ENCODE measurements around the gene ABTB2. TPM values are rescaled to one million over a fixed set of nuclear protein-coding genes. Genes with fewer than 3 reads are reported as not detected.
"Not testable (repeated sequence)": the region's sequence is repeated elsewhere in the genome, so short reads cannot be mapped to it uniquely, and the experiment has no call there.

The ABTB2 gene
- total RNA-seq = under 1 TPM; 0.91 to 0.97 TPM

- POLR2A ChIA-PET = interaction anchor here (0.8 to 3.0 kb wide), 8 partner anchors 13 to 185 kb away, joined by 3 to 28 read pairs (median 4); partner anchors contain the start of gene CAT
- H3K27me3 Mint-ChIP-seq = peaks cover 53% of the 10 kb centered on the region
- ATAC-seq (ENCODE audit: low read depth) = peak; percentile 93
- no peaks in the 10 kb centered on the region for H3K9me3 Mint-ChIP-seq
- peaks cover 18% of the 10 kb centered on the region for H3K4me1 Mint-ChIP-seq
- H3K36me3 Mint-ChIP-seq = no peaks in the 10 kb centered on the region
- peak within 1 kb of the TSS; percentile 88 for H3K4me3 Mint-ChIP-seq
- DNase-seq = peak; percentile 98
- peak within 1 kb of the TSS; percentile 84 for H3K27ac Mint-ChIP-seq
These were observed at the start of gene ABTB2 for GRCh38 chr11:34357701-34358257. TSS of gene ABTB2 (minus strand) at chr11:34358010.

- peaks cover 37% of the 10 kb centered on the region for H3K27me3 Mint-ChIP-seq
- ATAC-seq (ENCODE audit: low read depth) = no peak
- H3K9me3 Mint-ChIP-seq = peaks cover 1% of the 10 kb centered on the region
- H3K36me3 Mint-ChIP-seq = no peaks in the 10 kb centered on the region
- no peak for DNase-seq
- H3K27ac Mint-ChIP-seq = no peak overlapping the region
- POLR2A ChIA-PET = no interaction called here
- no peak overlapping the region for H3K4me3 Mint-ChIP-seq
- H3K4me1 Mint-ChIP-seq = no peaks in the 10 kb centered on the region
These were observed 49.5 kb upstream of the ABTB2 start for GRCh38 chr11:34407121-34407813.

- Mint-ChIP-seq H3K27ac (no peak overlapping the region), H3K4me1 (no peaks in the 10 kb centered on the region), H3K4me3 (no peak overlapping the region), H3K36me3 (no peaks in the 10 kb centered on the region), H3K27me3 (peaks cover 37% of the 10 kb centered on the region), H3K9me3 (peaks cover 1% of the 10 kb centered on the region)
- DNase-seq (no peak), ATAC-seq (ENCODE audit: low read depth) (no peak)
- POLR2A ChIA-PET = no interaction called here
These were observed 48.6 kb upstream of the ABTB2 start for GRCh38 chr11:34406413-34406812.

- Mint-ChIP-seq H3K9me3 (peaks cover 1% of the 10 kb centered on the region), H3K4me3 (no peak overlapping the region), H3K4me1 (no peaks in the 10 kb centered on the region), H3K36me3 (no peaks in the 10 kb centered on the region), H3K27me3 (peaks cover 39% of the 10 kb centered on the region), H3K27ac (no peak overlapping the region)
- DNase-seq (no peak), ATAC-seq (ENCODE audit: low read depth) (no peak)
- POLR2A ChIA-PET = no interaction called here
These were observed 47.5 kb upstream of the ABTB2 start for GRCh38 chr11:34405079-34405858.

GRCh38 chr11:34404280-34404679 is 46.5 kb upstream of the ABTB2 start:
- Mint-ChIP-seq H3K27me3 (peaks cover 36% of the 10 kb centered on the region), H3K36me3 (no peaks in the 10 kb centered on the region), H3K9me3 (peaks cover 1% of the 10 kb centered on the region), H3K27ac (no peak overlapping the region), H3K4me1 (no peaks in the 10 kb centered on the region), H3K4me3 (no peak overlapping the region)
- DNase-seq = no peak
- POLR2A ChIA-PET = no interaction called here
- no peak for ATAC-seq (ENCODE audit: low read depth)

GRCh38 chr11:34403431-34403830 is 45.6 kb upstream of the ABTB2 start:
- H3K27ac Mint-ChIP-seq = no peak overlapping the region
- H3K36me3 Mint-ChIP-seq = no peaks in the 10 kb centered on the region
- ATAC-seq (ENCODE audit: low read depth) (no peak), DNase-seq (no peak)
- POLR2A ChIA-PET = no interaction called here
- H3K4me3 Mint-ChIP-seq = no peak overlapping the region
- H3K9me3 Mint-ChIP-seq = peaks cover 1% of the 10 kb centered on the region
- peaks cover 36% of the 10 kb centered on the region for H3K27me3 Mint-ChIP-seq
- H3K4me1 Mint-ChIP-seq = no peaks in the 10 kb centered on the region

- DNase-seq (no peak), ATAC-seq (ENCODE audit: low read depth) (no peak)
- H3K36me3 Mint-ChIP-seq = no peaks in the 10 kb centered on the region
- H3K27ac Mint-ChIP-seq = no peak overlapping the region
- no peaks in the 10 kb centered on the region for H3K4me1 Mint-ChIP-seq
- H3K9me3 Mint-ChIP-seq = peaks cover 7% of the 10 kb centered on the region
- H3K27me3 Mint-ChIP-seq = peaks cover 20% of the 10 kb centered on the region
- H3K4me3 Mint-ChIP-seq = no peak overlapping the region
- POLR2A ChIA-PET = no interaction called here
These were observed 40.0 kb upstream of the ABTB2 start for GRCh38 chr11:34397811-34398210.

- H3K4me3 Mint-ChIP-seq = no peak overlapping the region
- H3K9me3 Mint-ChIP-seq = peaks cover 7% of the 10 kb centered on the region
These were observed 39.3 kb upstream of the ABTB2 start for GRCh38 chr11:34397120-34397519.

GRCh38 chr11:34395916-34396550 is 38.2 kb upstream of the ABTB2 start:
- DNase-seq (no peak), ATAC-seq (ENCODE audit: low read depth) (no peak)
- no peak overlapping the region for H3K4me3 Mint-ChIP-seq
- H3K4me1 Mint-ChIP-seq = no peaks in the 10 kb centered on the region
- POLR2A ChIA-PET = interaction anchor here (0.7 kb wide), 1 partner anchor 117 kb away, joined by 3 read pairs; no protein-coding TSS in a partner anchor
- peaks cover 32% of the 10 kb centered on the region for H3K27me3 Mint-ChIP-seq
- H3K36me3 Mint-ChIP-seq = no peaks in the 10 kb centered on the region
- H3K9me3 Mint-ChIP-seq = peaks cover 7% of the 10 kb centered on the region
- H3K27ac Mint-ChIP-seq = no peak overlapping the region

More at GRCh38 chr11:34397120-34397519, 39.3 kb upstream of the ABTB2 start:
- ATAC-seq (ENCODE audit: low read depth) = no peak
- Mint-ChIP-seq H3K27ac (no peak overlapping the region), H3K4me1 (no peaks in the 10 kb centered on the region), H3K27me3 (peaks cover 21% of the 10 kb centered on the region), H3K36me3 (no peaks in the 10 kb centered on the region)
- POLR2A ChIA-PET = no interaction called here
- no peak for DNase-seq

- POLR2A ChIA-PET = no interaction called here
- H3K4me3 Mint-ChIP-seq = no peak overlapping the region
- ATAC-seq (ENCODE audit: low read depth) = no peak
- H3K27me3 Mint-ChIP-seq = peaks cover 35% of the 10 kb centered on the region
- H3K27ac Mint-ChIP-seq = no peak overlapping the region
- no peaks in the 10 kb centered on the region for H3K4me1 Mint-ChIP-seq
- peaks cover 7% of the 10 kb centered on the region for H3K9me3 Mint-ChIP-seq
- DNase-seq = no peak
- H3K36me3 Mint-ChIP-seq = no peaks in the 10 kb centered on the region
These were observed 37.0 kb upstream of the ABTB2 start for GRCh38 chr11:34394771-34395300.

GRCh38 chr11:34387653-34388052 is 29.8 kb upstream of the ABTB2 start:
- Mint-ChIP-seq H3K27ac (no peak overlapping the region), H3K4me1 (no peaks in the 10 kb centered on the region), H3K4me3 (no peak overlapping the region), H3K9me3 (no peaks in the 10 kb centered on the region), H3K27me3 (peaks cover 31% of the 10 kb centered on the region), H3K36me3 (no peaks in the 10 kb centered on the region)
- POLR2A ChIA-PET = no interaction called here
- ATAC-seq (ENCODE audit: low read depth) (no peak), DNase-seq (no peak)

GRCh38 chr11:34386356-34386755 is 28.5 kb upstream of the ABTB2 start:
- H3K9me3 Mint-ChIP-seq; H3K27ac Mint-ChIP-seq; H3K4me3 Mint-ChIP-seq; H3K36me3 Mint-ChIP-seq; ATAC-seq (ENCODE audit: low read depth); POLR2A ChIA-PET; DNase-seq; H3K4me1 Mint-ChIP-seq: not testable (repeated sequence)
- peaks cover 32% of the 10 kb centered on the region for H3K27me3 Mint-ChIP-seq

- Mint-ChIP-seq H3K27ac (no peak overlapping the region), H3K4me3 (no peak overlapping the region), H3K4me1 (no peaks in the 10 kb centered on the region), H3K36me3 (no peaks in the 10 kb centered on the region), H3K27me3 (peaks cover 22% of the 10 kb centered on the region), H3K9me3 (peaks cover 5% of the 10 kb centered on the region)
- no peak for DNase-seq
- POLR2A ChIA-PET = no interaction called here
- no peak for ATAC-seq (ENCODE audit: low read depth)
These were observed 24.9 kb upstream of the ABTB2 start for GRCh38 chr11:34382532-34383276.
